Keratinocyte (primary cell): ENCODE data around the gene DIABLO.
A peak's percentile ranks its signal among the peaks of the same experiment; 100 is the strongest.

Experiments
- EZH2 ChIP-seq: IDR thresholded peaks from one replicate; pipeline ENCODE4 v1.6.1; 2012; ENCODE audit warnings: inconsistent platforms, mild to moderate bottlenecking, low read length, moderate library complexity
- TF ChIP-seq, protein P1 (sequence below), 3 experiments: IDR thresholded peaks in 1 of 3; conservative IDR thresholded peaks in 1 of 3; optimal IDR thresholded peaks in 1 of 3; 2 replicates in 2 of 3; 3 replicates in 1 of 3; pipeline versions ENCODE3 to v1.5.1; 2011; ENCODE audit warnings: low read length in 3 of 3, mild to moderate bottlenecking in 3 of 3, moderate library complexity in 2 of 3, control low read depth in 1 of 3, inconsistent platforms in 1 of 3; ENCODE audit not compliant: insufficient read depth in 2 of 3; ENCODE audit errors: extremely low read depth in 1 of 3

- TF ChIP-seq, protein P1, sequence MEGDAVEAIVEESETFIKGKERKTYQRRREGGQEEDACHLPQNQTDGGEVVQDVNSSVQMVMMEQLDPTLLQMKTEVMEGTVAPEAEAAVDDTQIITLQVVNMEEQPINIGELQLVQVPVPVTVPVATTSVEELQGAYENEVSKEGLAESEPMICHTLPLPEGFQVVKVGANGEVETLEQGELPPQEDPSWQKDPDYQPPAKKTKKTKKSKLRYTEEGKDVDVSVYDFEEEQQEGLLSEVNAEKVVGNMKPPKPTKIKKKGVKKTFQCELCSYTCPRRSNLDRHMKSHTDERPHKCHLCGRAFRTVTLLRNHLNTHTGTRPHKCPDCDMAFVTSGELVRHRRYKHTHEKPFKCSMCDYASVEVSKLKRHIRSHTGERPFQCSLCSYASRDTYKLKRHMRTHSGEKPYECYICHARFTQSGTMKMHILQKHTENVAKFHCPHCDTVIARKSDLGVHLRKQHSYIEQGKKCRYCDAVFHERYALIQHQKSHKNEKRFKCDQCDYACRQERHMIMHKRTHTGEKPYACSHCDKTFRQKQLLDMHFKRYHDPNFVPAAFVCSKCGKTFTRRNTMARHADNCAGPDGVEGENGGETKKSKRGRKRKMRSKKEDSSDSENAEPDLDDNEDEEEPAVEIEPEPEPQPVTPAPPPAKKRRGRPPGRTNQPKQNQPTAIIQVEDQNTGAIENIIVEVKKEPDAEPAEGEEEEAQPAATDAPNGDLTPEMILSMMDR (optimal IDR thresholded peaks at IDR 0.05 in 1 of 3, IDR thresholded peaks at IDR 0.05 in 1 of 3, conservative IDR thresholded peaks at IDR 0.05 in 1 of 3; ENCODE audit: extremely low read depth in 1 of 3, insufficient read depth in 2 of 3, low read length in 3 of 3), result peak; percentile 89 to 92 (median 90)
- TF ChIP-seq EZH2, result no peak
Measured at GRCh38 chr12:122190842-122191668, 34.8 kb downstream of the DIABLO start.
